Endothelial cell of umbilical vein (primary cell): ENCODE results near the gene KLHL42. TPM values are rescaled to one million over a fixed set of nuclear protein-coding genes. Genes with fewer than 3 reads are reported as not detected.

Experiments used
- BruUV-seq: library from RNA; stranded (reverse); fragments of 400-500 nt; replicated peaks from 2 replicates; lab custom pipeline; 2021; lab: Mats Ljungman, UMichigan
- CTCF ChIA-PET: fragments of 300-600, 350-600 bp; sonication (Branson Sonifier 250); formaldehyde crosslinking; loops from one replicate; lab custom pipeline; 2021; ENCODE audit warnings: antibody characterized with exemption, inconsistent platforms; lab: Charles Lee
- POLR2A ChIA-PET: fragments of 300-600, 350-600 bp; sonication (Branson Sonifier 250); formaldehyde crosslinking; loops from one replicate; lab custom pipeline; 2021; ENCODE audit warnings: antibody characterized with exemption, inconsistent platforms; lab: Charles Lee
- DNase-seq: peaks from one replicate; pipeline ENCODE4 v3.0.0-alpha.2; 2011; ENCODE audit warnings: low read depth, low spot score
- FAIRE-seq: peaks from 2 replicates; lab custom pipeline; 2011; peaks lifted over from hg19 to GRCh38; lab: Jason Lieb, UNC
- H2AFZ ChIP-seq: 2 replicates; pipeline ENCODE4 v1.6.0; 2012; ENCODE audit warnings: low read depth, low read length, control low read depth, inconsistent platforms
- H3K27ac ChIP-seq: 2 replicates; pipeline ENCODE4 v1.5.1; 2011; ENCODE audit warnings: low read depth, mild to moderate bottlenecking, control low read depth, low read length, moderate library complexity; ENCODE audit not compliant: insufficient read depth
- H3K27me3 ChIP-seq, 2 experiments: 2 replicates each; pipeline versions ENCODE4 v1.6.0 to v1.6.1; 2011; ENCODE audit warnings: low read length in 2 of 2, mixed read lengths in 1 of 2; ENCODE audit not compliant: control insufficient read depth in 2 of 2, insufficient read depth in 2 of 2
- H3K36me3 ChIP-seq, 2 experiments: 2 replicates in 1 of 2; 3 replicates in 1 of 2; pipeline ENCODE4 v1.5.1; 2011; ENCODE audit warnings: low read length in 2 of 2, mild to moderate bottlenecking in 1 of 2, moderate library complexity in 1 of 2; ENCODE audit not compliant: control insufficient read depth in 2 of 2, insufficient read depth in 2 of 2; ENCODE audit errors: extremely low read depth in 1 of 2
- H3K4me1 ChIP-seq: 3 replicates; pipeline ENCODE4 v1.5.1; 2011; ENCODE audit warnings: mild to moderate bottlenecking, low read length; ENCODE audit not compliant: control insufficient read depth, insufficient read depth; ENCODE audit errors: extremely low read depth
- H3K4me2 ChIP-seq: 2 replicates; pipeline ENCODE4 v1.6.1; 2011; ENCODE audit warnings: low read length, control low read depth, mixed read lengths; ENCODE audit not compliant: insufficient read depth
- H3K4me3 ChIP-seq, 3 experiments: fragments of 200-600 bp in 1 of 3; sonication (generic), shearing (Covaris generic) in 1 of 3; replicated peaks in 1 of 3; 2 replicates each; pipeline ENCODE4 v1.5.1; 2011 to 2016; ENCODE audit warnings: control low read depth in 3 of 3, low read length in 3 of 3, mild to moderate bottlenecking in 2 of 3, inconsistent platforms in 1 of 3, low read depth in 1 of 3, moderate library complexity in 1 of 3; ENCODE audit not compliant: insufficient read depth in 1 of 3
- H3K79me2 ChIP-seq: 2 replicates; pipeline ENCODE4 v1.6.0; 2012; ENCODE audit warnings: low read length, inconsistent platforms; ENCODE audit not compliant: control insufficient read depth, insufficient read depth
- H3K9ac ChIP-seq: replicated peaks from 2 replicates; pipeline ENCODE3; 2011; ENCODE audit warnings: low read length, control low read depth; ENCODE audit not compliant: insufficient read depth; ENCODE audit errors: extremely low read depth
- H3K9me1 ChIP-seq: replicated peaks from 3 replicates; pipeline ENCODE4 v1.6.0; 2011; ENCODE audit warnings: mild to moderate bottlenecking, low read length; ENCODE audit not compliant: control insufficient read depth, insufficient read depth; ENCODE audit errors: extremely low read depth
- H3K9me3 ChIP-seq: replicated peaks from 2 replicates; pipeline ENCODE4 v1.5.1; 2012; ENCODE audit warnings: low read length, inconsistent platforms; ENCODE audit not compliant: control insufficient read depth, insufficient read depth
- H4K20me1 ChIP-seq: replicated peaks from 2 replicates; pipeline ENCODE3; 2011; ENCODE audit warnings: mild to moderate bottlenecking, low read length; ENCODE audit not compliant: control insufficient read depth, insufficient read depth; ENCODE audit errors: extremely low read depth
- FOS ChIP-seq: IDR thresholded peaks from 2 replicates; pipeline ENCODE4 v1.6.1; 2011; ENCODE audit warnings: mild to moderate bottlenecking, low read length, moderate library complexity, borderline replicate concordance; ENCODE audit not compliant: insufficient read depth
- JUN ChIP-seq: IDR thresholded peaks from 2 replicates; pipeline ENCODE4 v1.6.1; 2011; ENCODE audit warnings: borderline replicate concordance, low read depth; ENCODE audit not compliant: insufficient read length, insufficient read depth
- MYC ChIP-seq: IDR thresholded peaks from one replicate; pipeline ENCODE4 v1.6.1; 2011; ENCODE audit warnings: mild to moderate bottlenecking, low read depth, low read length
- POLR2A ChIP-seq: IDR thresholded peaks from 2 replicates; pipeline ENCODE4 v1.6.1; 2012; ENCODE audit warnings: low read depth, mild to moderate bottlenecking, control low read depth, low read length
- dilution Hi-C: fragments of 300-500 bp; cut with MboI; formaldehyde crosslinking; loops from one replicate; pipeline ENCODE4 v1.15.0; 2019; ENCODE audit warnings: low sequenced_read_pairs; ENCODE audit not compliant: extremely low pct_ligation_motif_present
- intact Hi-C: fragments of 100-400 bp; cut with micrococcal nuclease; formaldehyde crosslinking; loops from one replicate; pipeline ENCODE4 v1.10.0; 2022
- polyA plus RNA-seq, 4 experiments: library from polyadenylated mRNA; depleted of rRNA in 3 of 4; stranded (reverse) in 3 of 4; unstranded in 1 of 4; fragments of >200 nt; gene quantifications; 2 replicates each; pipeline versions ENCODE4 v1.2.1 to v1.2.3, GENCODE V29; 2011 to 2012; ENCODE audit warnings: missing spikeins in 1 of 4
- total RNA-seq: library from RNA; stranded (reverse); gene quantifications from 2 replicates; pipeline ENCODE4 v1.2.3, GENCODE V29; 2021

Gene KLHL42
- total and polyA plus RNA-seq, 2 donors (not counting 3 experiments of a cell fraction or from before 2014, with no cell fraction given): 20.1 to 36.2 TPM

- Histone ChIP-seq H3K27me3 (no peaks in the 10 kb centered on the region), H3K9me1 (no peaks in the 10 kb centered on the region), H3K9ac (no peak overlapping the region), H3K4me2 (no peak overlapping the region), H3K79me2 (no peaks in the 10 kb centered on the region), H3K9me3 (no peaks in the 10 kb centered on the region), H4K20me1 (no peaks in the 10 kb centered on the region), H3K4me1 (no peaks in the 10 kb centered on the region), H3K27ac (no peak overlapping the region), H3K36me3 (no peaks in the 10 kb centered on the region), H2AFZ (no peak overlapping the region), H3K4me3 (no peak overlapping the region)
- no TSS peak for BruUV-seq
- intact Hi-C loops (loop anchor here (10.0 kb wide), 1 partner anchor 1047 kb away; no protein-coding TSS in a partner anchor), dilution Hi-C loops (no loop called here)
- ChIA-PET CTCF (interaction anchor here (1.0 to 2.3 kb wide), 2 partner anchors 12 to 112 kb away, joined by 3 to 7 read pairs; no protein-coding TSS in a partner anchor), POLR2A (no interaction called here)
- FAIRE-seq (no peak), DNase-seq (no peak)
- peak; percentile 75 for TF ChIP-seq FOS
- TF ChIP-seq POLR2A: no peak
- no peak for TF ChIP-seq JUN
Observed at GRCh38 chr12:27828196-27828595, 48.2 kb downstream of the KLHL42 start.

DNA sequence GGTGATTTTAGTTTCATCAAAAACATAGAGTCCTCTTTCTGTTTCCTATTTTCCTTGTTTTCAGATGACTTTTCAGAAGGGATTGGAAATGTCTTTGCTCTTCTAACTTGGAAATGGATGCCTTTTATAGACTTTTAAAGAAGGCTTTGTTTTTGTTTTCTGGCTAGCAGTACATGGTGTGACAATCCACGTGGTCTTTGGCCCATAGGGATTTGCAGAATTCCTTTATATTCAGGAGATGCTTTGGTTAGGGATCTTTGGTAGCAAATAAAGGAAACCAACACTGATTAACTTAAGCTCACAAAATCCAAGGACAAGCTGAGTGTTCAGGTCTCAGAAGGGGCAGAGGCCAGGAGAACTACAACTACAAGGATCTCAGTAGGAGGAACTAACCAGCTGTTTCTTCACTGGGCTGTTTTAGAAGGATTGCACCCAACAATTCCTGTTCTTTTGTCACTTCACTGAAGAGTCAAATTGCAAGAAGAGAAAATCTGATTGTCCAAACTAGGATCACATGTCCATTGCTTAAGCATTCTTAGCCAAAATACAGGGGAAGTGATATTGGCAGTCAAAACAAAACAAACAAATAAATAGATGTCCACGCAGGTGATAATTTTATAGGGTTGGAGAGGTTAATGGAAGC, 58.6 kb downstream of the KLHL42 start:
- dilution Hi-C loops: no loop called here
- TF ChIP-seq JUN: no peak
- TF ChIP-seq MYC: no peak
- Histone ChIP-seq H4K20me1 (no peaks in the 10 kb centered on the region), H3K27ac (no peak overlapping the region), H3K36me3 (no peaks in the 10 kb centered on the region), H2AFZ (no peak overlapping the region), H3K79me2 (no peaks in the 10 kb centered on the region), H3K4me1 (peaks cover 12% of the 10 kb centered on the region), H3K4me2 (no peak overlapping the region), H3K9ac (no peak overlapping the region), H3K4me3 (no peak overlapping the region), H3K27me3 (no peaks in the 10 kb centered on the region), H3K9me1 (no peaks in the 10 kb centered on the region), H3K9me3 (no peaks in the 10 kb centered on the region)
- ChIA-PET CTCF (interaction anchor here (1.0 to 3.3 kb wide), 4 partner anchors 17 to 106 kb away, joined by 3 to 43 read pairs (median 24); no protein-coding TSS in a partner anchor), POLR2A (no interaction called here)
- FAIRE-seq (no peak), DNase-seq (no peak)
- no TSS peak for BruUV-seq
- intact Hi-C loops: no loop called here
